ENCODE measurements around the gene TM4SF1. TPM values are rescaled to one million over a fixed set of nuclear protein-coding genes. Genes with fewer than 3 reads are reported as not detected.
A peak's percentile ranks its signal among the peaks of the same experiment; 100 is the strongest.

TM4SF1 gene
- total RNA-seq, 1 experiment from 2014 or later = 0.66 TPM

- no peak overlapping the region for H3K4me2 ChIP-seq (ENCODE audit: low read length)
- H3K79me2 ChIP-seq (ENCODE audit: insufficient read depth, low read length) = no peaks in the 10 kb centered on the region
- ChIA-PET CTCF (interaction anchor here (1.0 to 1.6 kb wide), 2 partner anchors 19 to 415 kb away, joined by 4 read pairs; no protein-coding TSS in a partner anchor), POLR2A (no interaction called here), RAD21 (ENCODE audit: low non-redundant PET in 1 of 2, low total read pairs in 2 of 2, uncharacterized antibody in 2 of 2, unreplicated experiment in 2 of 2) (no interaction called here)
- H3K36me3 ChIP-seq (ENCODE audit: control insufficient read depth in 1 of 2, insufficient read depth in 2 of 2, low read length in 2 of 2) = no peaks in the 10 kb centered on the region
- DNase-seq (ENCODE audit: low read depth, low spot score) (no peak), ATAC-seq (no peak)
- intact Hi-C loops (cut with micrococcal nuclease) = no loop called here
- no peak overlapping the region for H3K9ac ChIP-seq (ENCODE audit: low read length)
- no peaks in the 10 kb centered on the region for H3K9me3 ChIP-seq (ENCODE audit: control insufficient read depth in 1 of 2, insufficient read depth in 1 of 2, low read depth in 1 of 2, low read length in 2 of 2)
- H3K4me3 ChIP-seq (replicated peaks in 1 of 2; ENCODE audit: low read depth in 1 of 2, low read length in 2 of 2) = no peak overlapping the region
- no peak for TF ChIP-seq SIN3A (IDR thresholded peaks at IDR 0.05; ENCODE audit: low read depth)
- no peak for TF ChIP-seq EGR1 (IDR thresholded peaks at IDR 0.05; ENCODE audit: low read depth)
- no peak for TF ChIP-seq EZH2 (IDR thresholded peaks at IDR 0.05)
- TF ChIP-seq JUND (IDR thresholded peaks at IDR 0.05) = no peak
- TF ChIP-seq ZBTB33 (IDR thresholded peaks at IDR 0.05; ENCODE audit: extremely low read depth, insufficient replicate concordance, low read length) = no peak
- TF ChIP-seq YY1 (IDR thresholded peaks at IDR 0.05; ENCODE audit: extremely low read depth, insufficient replicate concordance, low read depth, low read length) = no peak
- TF ChIP-seq SRF (IDR thresholded peaks at IDR 0.05; ENCODE audit: low read depth) = no peak
- TF ChIP-seq CBX3 (IDR thresholded peaks at IDR 0.05; ENCODE audit: low read depth) = no peak
- TF ChIP-seq POLR2AphosphoS5 (IDR thresholded peaks at IDR 0.05; ENCODE audit: low read depth, low read length) = no peak
- TF ChIP-seq SP1 (IDR thresholded peaks at IDR 0.05; ENCODE audit: low read depth) = no peak
- no peak for TF ChIP-seq FOSL1 (IDR thresholded peaks at IDR 0.05; ENCODE audit: low read depth)
- TF ChIP-seq CTCF (IDR thresholded peaks at IDR 0.05 in 2 of 3, conservative IDR thresholded peaks at IDR 0.05 in 1 of 3; ENCODE audit: borderline replicate concordance in 1 of 3, insufficient read depth in 1 of 3, low read depth in 2 of 3, low read length in 2 of 3) = no peak
- no peak for TF ChIP-seq MAX (IDR thresholded peaks at IDR 0.05)
- no TSS peak for BruUV-seq (replicated peaks)
- H2AFZ ChIP-seq (ENCODE audit: low read depth, low read length, poor library complexity, severe bottlenecking) = peak overlapping the region; percentile 93
- no peaks in the 10 kb centered on the region for H3K9me2 ChIP-seq (ENCODE audit: insufficient read depth)
- H4K20me1 ChIP-seq (ENCODE audit: insufficient read depth) = no peaks in the 10 kb centered on the region
- H3K27me3 ChIP-seq (ENCODE audit: insufficient read depth, low read length) = no peaks in the 10 kb centered on the region
- peaks cover 15 to 63% of the 10 kb centered on the region in 2 experiments for H3K4me1 ChIP-seq (ENCODE audit: control insufficient read depth in 1 of 2, insufficient read depth in 2 of 2, low read length in 2 of 2)
- H3K27ac ChIP-seq (ENCODE audit: low read depth, low read length) = no peak overlapping the region
Observed at GRCh38 chr3:149369991-149370866, 7.2 kb downstream of the TM4SF1 start.
